Suprapubic skin (tissue), 4 donors: Measurements from ENCODE around the gene LCN9.
"Not testable (repeated sequence)": the region's sequence is repeated elsewhere in the genome, so short reads cannot be mapped to it uniquely, and the experiment has no call there.

Experiments used
- POLR2A ChIP-seq, 2 donors: fragments of 450-650 bp; IDR thresholded peaks; one replicate each; pipeline ENCODE4 v1.6.1; 2017; ENCODE audit warnings: antibody characterized with exemption in 2 of 2, mild to moderate bottlenecking in 2 of 2, moderate library complexity in 2 of 2
- POLR2AphosphoS5 ChIP-seq, 3 donors: sonication (generic); formaldehyde crosslinking; IDR thresholded peaks; one replicate each; pipeline ENCODE4 v1.6.1; 2017; ENCODE audit warnings: antibody characterized with exemption in 3 of 3
- TF ChIP-seq, protein P1 (sequence below), 2 donors: fragments of 200-600 bp in 1 of 2; fragments of 450-650 bp in 1 of 2; sonication (generic) in 1 of 2; IDR thresholded peaks; one replicate each; pipeline ENCODE4 v1.5.1; 2016 to 2019; ENCODE audit warnings: antibody characterized with exemption in 2 of 2, mild to moderate bottlenecking in 1 of 2, moderate library complexity in 1 of 2

DNA sequence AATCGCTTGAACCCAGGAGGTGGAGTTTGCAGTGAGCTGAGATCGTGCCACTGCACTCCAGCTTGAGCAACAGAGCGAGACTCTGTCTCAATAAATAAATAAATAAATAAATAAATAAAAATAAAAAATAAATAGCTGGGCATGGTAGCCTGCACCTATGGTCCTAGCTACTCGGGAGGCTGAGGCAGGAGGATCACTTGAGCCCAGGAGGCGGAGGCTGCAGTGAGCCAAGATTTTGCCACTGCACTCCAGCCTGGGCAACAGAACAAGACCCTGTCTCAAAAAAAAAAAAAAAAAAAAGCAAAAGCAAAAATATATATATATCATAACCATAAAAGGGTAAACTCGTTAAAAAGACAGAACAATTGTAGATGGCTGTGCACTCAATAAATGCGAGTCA, 9.7 kb downstream of the LCN9 start:
- TF ChIP-seq, protein P1, sequence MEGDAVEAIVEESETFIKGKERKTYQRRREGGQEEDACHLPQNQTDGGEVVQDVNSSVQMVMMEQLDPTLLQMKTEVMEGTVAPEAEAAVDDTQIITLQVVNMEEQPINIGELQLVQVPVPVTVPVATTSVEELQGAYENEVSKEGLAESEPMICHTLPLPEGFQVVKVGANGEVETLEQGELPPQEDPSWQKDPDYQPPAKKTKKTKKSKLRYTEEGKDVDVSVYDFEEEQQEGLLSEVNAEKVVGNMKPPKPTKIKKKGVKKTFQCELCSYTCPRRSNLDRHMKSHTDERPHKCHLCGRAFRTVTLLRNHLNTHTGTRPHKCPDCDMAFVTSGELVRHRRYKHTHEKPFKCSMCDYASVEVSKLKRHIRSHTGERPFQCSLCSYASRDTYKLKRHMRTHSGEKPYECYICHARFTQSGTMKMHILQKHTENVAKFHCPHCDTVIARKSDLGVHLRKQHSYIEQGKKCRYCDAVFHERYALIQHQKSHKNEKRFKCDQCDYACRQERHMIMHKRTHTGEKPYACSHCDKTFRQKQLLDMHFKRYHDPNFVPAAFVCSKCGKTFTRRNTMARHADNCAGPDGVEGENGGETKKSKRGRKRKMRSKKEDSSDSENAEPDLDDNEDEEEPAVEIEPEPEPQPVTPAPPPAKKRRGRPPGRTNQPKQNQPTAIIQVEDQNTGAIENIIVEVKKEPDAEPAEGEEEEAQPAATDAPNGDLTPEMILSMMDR (IDR thresholded peaks at IDR 0.05), result not testable (repeated sequence)
- not testable (repeated sequence) for TF ChIP-seq POLR2A, POLR2AphosphoS5 (IDR thresholded peaks at IDR 0.05)
